K562 (cell line): ENCODE results near the gene VEGFA. TPM values are rescaled to one million over a fixed set of nuclear protein-coding genes. Genes with fewer than 3 reads are reported as not detected.

Experiments used
- BHLHE40 ChIP-seq: IDR thresholded peaks from 2 replicates; pipeline ENCODE4 v1.6.1; 2011; ENCODE audit warnings: low read length, improper control_type of control experiment
- DACH1 ChIP-seq: fragments of 450-650 bp; IDR thresholded peaks from 2 replicates; pipeline ENCODE4 v1.6.1; 2018; ENCODE audit not compliant: partially characterized antibody
- DDX20 ChIP-seq: fragments of 450-650 bp; IDR thresholded peaks from 2 replicates; pipeline ENCODE4 v1.6.1; 2016; ENCODE audit warnings: missing genetic modification characterization, low read depth, mild to moderate bottlenecking, missing compliant biosample characterization, moderate library complexity
- FOSL1 ChIP-seq: fragments of 200-800 bp; sonication (Bioruptor generic); conservative IDR thresholded peaks from 2 replicates; pipeline ENCODE4 v1.6.1; 2016; ENCODE audit warnings: missing genetic modification characterization, missing compliant biosample characterization
- FOXA1 ChIP-seq: fragments of 450-650 bp; IDR thresholded peaks from 2 replicates; pipeline ENCODE4 v1.6.1; 2016; ENCODE audit warnings: mild to moderate bottlenecking, borderline replicate concordance
- FOXP1 ChIP-seq: sonication (generic); formaldehyde crosslinking; IDR thresholded peaks from 2 replicates; pipeline ENCODE4 v1.8.0; 2022; ENCODE audit warnings: mild to moderate bottlenecking, missing genetic modification reagents
- GATAD2B ChIP-seq: fragments of 450-650 bp; IDR thresholded peaks from 2 replicates; pipeline ENCODE4 v1.6.1; 2017; ENCODE audit warnings: mild to moderate bottlenecking, borderline replicate concordance
- HBP1 ChIP-seq: fragments of 450-650 bp; formaldehyde crosslinking; IDR thresholded peaks from 2 replicates; pipeline ENCODE4 v1.4.0; 2022; ENCODE audit warnings: missing genetic modification characterization
- HCFC1 ChIP-seq: IDR thresholded peaks from 2 replicates; pipeline ENCODE4 v1.6.1; 2012; ENCODE audit warnings: low read depth, low read length, improper control_type of control experiment
- JUN ChIP-seq, 2 experiments: sonication (generic) in 1 of 2; formaldehyde crosslinking in 1 of 2; IDR thresholded peaks; 2 replicates each; pipeline versions ENCODE4 v1.6.1 to v1.8.0; 2012 to 2022; ENCODE audit warnings: borderline replicate concordance in 2 of 2, mild to moderate bottlenecking in 2 of 2, improper control_type of control experiment in 1 of 2, low read depth in 1 of 2, low read length in 1 of 2, missing genetic modification reagents in 1 of 2
- KLF16 ChIP-seq: IDR thresholded peaks from 2 replicates; pipeline ENCODE4 v1.6.1; 2016; ENCODE audit warnings: antibody characterized with exemption
- MAFK ChIP-seq: IDR thresholded peaks from 2 replicates; pipeline ENCODE4 v1.6.1; 2011; ENCODE audit warnings: low read length, improper control_type of control experiment
- MAX ChIP-seq: sonication (generic); formaldehyde crosslinking; IDR thresholded peaks from 2 replicates; pipeline ENCODE4 v1.9.0; 2022; ENCODE audit warnings: mild to moderate bottlenecking, missing genetic modification reagents
- NCOA1 ChIP-seq: fragments of 450-650 bp; IDR thresholded peaks from 2 replicates; pipeline ENCODE4 v1.6.1; 2016; ENCODE audit warnings: low read depth
- NCOA6 ChIP-seq: fragments of 450-650 bp; IDR thresholded peaks from 2 replicates; pipeline ENCODE4 v1.6.1; 2017; ENCODE audit warnings: mild to moderate bottlenecking
- NFYB ChIP-seq: IDR thresholded peaks from 2 replicates; pipeline ENCODE4 v1.6.1; 2011; ENCODE audit warnings: mild to moderate bottlenecking, moderate library complexity; ENCODE audit not compliant: insufficient read length; ENCODE audit errors: extremely low read depth
- RBM17 ChIP-seq: fragments of 200-400 bp; formaldehyde crosslinking; IDR thresholded peaks from 2 replicates; pipeline ENCODE4 v1.6.1; 2017; ENCODE audit warnings: low read depth, mild to moderate bottlenecking, low read length, borderline replicate concordance
- RNF2 ChIP-seq: sonication (generic); IDR thresholded peaks from 2 replicates; pipeline ENCODE4 v1.6.1; 2016
- SNIP1 ChIP-seq: fragments of 450-650 bp; IDR thresholded peaks from 2 replicates; pipeline ENCODE4 v1.7.1; 2017; ENCODE audit warnings: low read depth, mild to moderate bottlenecking
- TFAM ChIP-seq: fragments of 250-450 bp; sonication (Bioruptor Pico); conservative IDR thresholded peaks from 2 replicates; pipeline ENCODE4 v1.5.0; 2021; ENCODE audit warnings: mild to moderate bottlenecking, moderate library complexity
- THRA ChIP-seq: fragments of 450-650 bp; IDR thresholded peaks from 2 replicates; pipeline ENCODE4 v1.6.1; 2017; ENCODE audit warnings: mild to moderate bottlenecking, moderate library complexity
- TSC22D4 ChIP-seq: fragments of 450-650 bp; IDR thresholded peaks from 2 replicates; pipeline ENCODE4 v1.6.1; 2016; ENCODE audit warnings: missing genetic modification characterization, missing biosample characterization, control low read depth
- ZBED1 ChIP-seq: IDR thresholded peaks from 2 replicates; pipeline ENCODE4 v1.6.1; 2014
- ZNF217 ChIP-seq: sonication (generic); formaldehyde crosslinking; IDR thresholded peaks from 2 replicates; pipeline ENCODE4 v1.8.0; 2022; ENCODE audit warnings: mild to moderate bottlenecking, missing genetic modification reagents
- ZNF740 ChIP-seq, 3 experiments: fragments of 200-800 bp in 1 of 3; sonication (Bioruptor generic) in 1 of 3; sonication (generic) in 1 of 3; formaldehyde crosslinking in 1 of 3; IDR thresholded peaks; 2 replicates each; pipeline versions ENCODE4 v1.6.1 to v1.8.0; 2016 to 2022; ENCODE audit warnings: mild to moderate bottlenecking in 2 of 3, missing compliant biosample characterization in 2 of 3, missing genetic modification characterization in 2 of 3, missing genetic modification reagents in 1 of 3
- ZSCAN32 ChIP-seq: fragments of 450-650 bp; formaldehyde crosslinking; IDR thresholded peaks from 2 replicates; pipeline ENCODE4 v1.4.0; 2020; ENCODE audit warnings: mild to moderate bottlenecking, moderate library complexity
- polyA plus RNA-seq, 8 experiments: library from polyadenylated mRNA; depleted of rRNA in 4 of 8; stranded (reverse) in 5 of 8; unstranded in 3 of 8; fragments of >200 nt; fragmentation: Nextera tagmentation in 2 of 8; fragmentation: Illumina TruSeq in 1 of 8; extraction: Ambion mirVana in 2 of 8; extraction: Trizol in 1 of 8; gene quantifications; 2 replicates each; pipeline versions ENCODE4 v1.2.1 to v1.2.3, GENCODE V29; 2011 to 2014; ENCODE audit warnings: inconsistent platforms in 1 of 8, missing spikeins in 1 of 8
- total RNA-seq, 7 experiments: library from RNA; depleted of rRNA in 6 of 7; stranded (reverse); fragments of >200 nt in 6 of 7; fragmentation: Illumina TruSeq in 2 of 7; extraction: Trizol in 2 of 7; gene quantifications; 2 replicates each; pipeline versions ENCODE4 v1.2.1 to v1.2.3, GENCODE V29; 2011 to 2021; ENCODE audit warnings: low replicate concordance in 1 of 7

VEGFA gene
- total and polyA plus RNA-seq, 9 of the 15 experiments (the other 6 are each of a cell fraction or from before 2014, with no cell fraction given): 14.0 to 271 (median 124) TPM

- TF ChIP-seq DDX20 (tag) (no peak), ZBED1 (no peak), RNF2 (no peak), FOSL1 (tag) (no peak; the same call in 1 of the 2 replicates), JUN (IDR thresholded peaks at IDR 0.05; ENCODE audit: borderline replicate concordance, low read depth, low read length) (peak; percentile 3; the same call in 1 of the 2 replicates), JUN (CRISPR knock-in tag; IDR thresholded peaks at IDR 0.05; ENCODE audit: borderline replicate concordance) (no peak), DACH1 (peak; percentile 51), NCOA6 (no peak), MAFK (no peak), SNIP1 (no peak), GATAD2B (no peak; the same call in 1 of the 2 replicates), THRA (no peak), HCFC1 (no peak), ZSCAN32 (CRISPR knock-in tag) (no peak), RBM17 (no peak), NFYB (no peak), BHLHE40 (no peak), HBP1 (CRISPR knock-in tag) (no peak), FOXA1 (no peak), ZNF217 (CRISPR knock-in tag) (no peak), FOXP1 (CRISPR knock-in tag) (no peak), KLF16 (peak; percentile 73; the same call in 1 of the 2 replicates), MAX (no peak), TFAM (CRISPR knock-in tag) (no peak), ZNF740 (CRISPR knock-in tag; IDR thresholded peaks at IDR 0.05) (no peak), ZNF740 (tag; IDR thresholded peaks at IDR 0.05) (no peak; a peak in 1 of 4 replicates), TSC22D4 (no peak), NCOA1 (no peak)
These were observed 33.2 kb downstream of the VEGFA start (continued) for GRCh38 chr6:43803055-43803782.
